Amygdala (tissue), 56 donors: ENCODE data around the gene GRIK4.

Experiments used
- DNase-seq, 56 donors: peaks; one replicate each; lab custom pipeline; 2025; lab: John Stamatoyannopoulos, UW

The GRIK4 gene

GRCh38 chr11:120627327-120628163 lies 116.0 kb downstream of the GRIK4 start:
- DNase-seq: no peak

GRCh38 chr11:120629407-120630080 lies 118.0 kb downstream of the GRIK4 start:
- DNase-seq: no peak

GRCh38 chr11:120630122-120630521 lies 118.6 kb downstream of the GRIK4 start:
- no peak for DNase-seq

GRCh38 chr11:120632579-120632978 lies 121.0 kb downstream of the GRIK4 start:
- no peak for DNase-seq

GRCh38 chr11:120633616-120634393 lies 122.3 kb downstream of the GRIK4 start:
- DNase-seq: peak in 1 of 56 donors; percentile 47

- no peak for DNase-seq
These were observed 123.2 kb downstream of the GRIK4 start for GRCh38 chr11:120634706-120635105.

GRCh38 chr11:120635136-120635810 lies 123.7 kb downstream of the GRIK4 start:
- no peak for DNase-seq

GRCh38 chr11:120637131-120637530 lies 125.6 kb downstream of the GRIK4 start:
- DNase-seq: no peak

- peak in 2 of 56 donors; percentile 7 to 10 for DNase-seq
These were observed 130.8 kb downstream of the GRIK4 start for GRCh38 chr11:120642196-120642894.

GRCh38 chr11:120643284-120643683 lies 131.7 kb downstream of the GRIK4 start:
- no peak for DNase-seq

GRCh38 chr11:120645639-120646038 lies 134.1 kb downstream of the GRIK4 start:
- no peak for DNase-seq

GRCh38 chr11:120646206-120646605 lies 134.7 kb downstream of the GRIK4 start:
- DNase-seq: no peak

GRCh38 chr11:120647681-120648080 lies 136.1 kb downstream of the GRIK4 start:
- no peak for DNase-seq

- no peak for DNase-seq
These were observed 137.2 kb downstream of the GRIK4 start for GRCh38 chr11:120648771-120649170.

GRCh38 chr11:120649316-120649715 lies 137.8 kb downstream of the GRIK4 start:
- DNase-seq: no peak

GRCh38 chr11:120651396-120651795 lies 139.8 kb downstream of the GRIK4 start:
- DNase-seq: no peak

GRCh38 chr11:120651836-120652235 lies 140.3 kb downstream of the GRIK4 start:
- DNase-seq: no peak

- DNase-seq: no peak
These were observed 141.3 kb downstream of the GRIK4 start for GRCh38 chr11:120652705-120653335.

GRCh38 chr11:120655589-120655988 lies 144.0 kb downstream of the GRIK4 start:
- DNase-seq: no peak
